IMR-90 (cell line): ENCODE measurements around the gene CACNA2D3. TPM values are rescaled to one million over a fixed set of nuclear protein-coding genes. Genes with fewer than 3 reads are reported as not detected.

ENCODE experiments used
- ATAC-seq: fragments of 200-7000 bp; cut with Tn5 transposase; 2 replicates; pipeline ENCODE4 v1.9.1; 2020; ENCODE audit warnings: low read depth, mild to moderate bottlenecking, moderate library complexity
- BruUV-seq: library from RNA; stranded (reverse); fragments of 400-500 nt; replicated peaks from 2 replicates; lab custom pipeline; 2021; lab: Mats Ljungman, UMichigan
- CTCF ChIA-PET: fragments of 300-600 bp; formaldehyde crosslinking; extraction: SDS; loops from one replicate; lab custom pipeline; 2021; ENCODE audit warnings: antibody characterized with exemption; lab: Yijun Ruan, JAX
- POLR2A ChIA-PET: fragments of 300-600 bp; sonication (Branson Sonifier 250); formaldehyde crosslinking; loops from one replicate; lab custom pipeline; 2022; ENCODE audit warnings: antibody characterized with exemption; ENCODE audit not compliant: unreplicated experiment; lab: Charles Lee
- DNase-seq: peaks from one replicate; pipeline ENCODE4 v3.0.0; 2013
- H2AFZ ChIP-seq: replicated peaks from 2 replicates; pipeline ENCODE3; 2013; ENCODE audit warnings: low read length, mild to moderate bottlenecking; ENCODE audit not compliant: poor library complexity
- H2AK5ac ChIP-seq: 2 replicates; pipeline ENCODE4 v1.6.1; 2013; ENCODE audit warnings: low read depth, low read length, inconsistent platforms
- H2AK9ac ChIP-seq: replicated peaks from 2 replicates; pipeline ENCODE3; 2013; ENCODE audit warnings: mild to moderate bottlenecking, low read depth, low read length, moderate library complexity; ENCODE audit not compliant: poor library complexity
- H2BK120ac ChIP-seq: 2 replicates; pipeline ENCODE4 v1.6.1; 2013; ENCODE audit warnings: low read depth, low read length, inconsistent platforms
- H2BK15ac ChIP-seq: 3 replicates; pipeline ENCODE4 v1.6.1; 2013; ENCODE audit warnings: low read depth, low read length, inconsistent platforms
- H2BK20ac ChIP-seq: 2 replicates; pipeline ENCODE4 v1.6.1; 2013; ENCODE audit warnings: low read depth, mild to moderate bottlenecking, inconsistent platforms, low read length, moderate library complexity
- H2BK5ac ChIP-seq: 2 replicates; pipeline ENCODE4 v1.6.1; 2013; ENCODE audit warnings: mild to moderate bottlenecking, low read depth, low read length, inconsistent platforms; ENCODE audit not compliant: poor library complexity, severe bottlenecking
- H3K14ac ChIP-seq: replicated peaks from 2 replicates; pipeline ENCODE4 v1.6.1; 2013; ENCODE audit warnings: low read depth, low read length, inconsistent platforms
- H3K18ac ChIP-seq: 2 replicates; pipeline ENCODE4 v1.6.1; 2013; ENCODE audit warnings: low read depth, low read length, control low read depth
- H3K23ac ChIP-seq: 2 replicates; pipeline ENCODE4 v1.6.1; 2013; ENCODE audit warnings: low read depth, low read length, inconsistent platforms
- H3K27ac ChIP-seq: 2 replicates; pipeline ENCODE4 v1.5.1; 2013; ENCODE audit warnings: mild to moderate bottlenecking, control low read depth, low read length; ENCODE audit not compliant: insufficient read depth
- H3K27me3 ChIP-seq: 2 replicates; pipeline ENCODE4 v1.6.1; 2013; ENCODE audit warnings: low read length; ENCODE audit not compliant: control insufficient read depth, insufficient read depth
- H3K36me3 ChIP-seq: 2 replicates; pipeline ENCODE4 v1.6.1; 2013; ENCODE audit warnings: low read length, mixed read lengths; ENCODE audit not compliant: control insufficient read depth, insufficient read depth
- H3K4ac ChIP-seq: 2 replicates; pipeline ENCODE4 v1.6.1; 2013; ENCODE audit warnings: low read depth, low read length, inconsistent platforms
- H3K4me1 ChIP-seq: 2 replicates; pipeline ENCODE4 v1.6.1; 2013; ENCODE audit warnings: low read length, mixed read lengths; ENCODE audit not compliant: control insufficient read depth, insufficient read depth
- H3K4me2 ChIP-seq: 2 replicates; pipeline ENCODE4 v1.6.1; 2013; ENCODE audit warnings: low read depth, mild to moderate bottlenecking, control low read depth, low read length, moderate library complexity
- H3K4me3 ChIP-seq: 2 replicates; pipeline ENCODE4 v1.5.1; 2013; ENCODE audit warnings: low read depth, mild to moderate bottlenecking, control low read depth, low read length, moderate library complexity; ENCODE audit not compliant: insufficient read depth
- H3K56ac ChIP-seq: 2 replicates; pipeline ENCODE4 v1.6.1; 2013; ENCODE audit warnings: low read length, inconsistent platforms; ENCODE audit not compliant: insufficient read depth; ENCODE audit errors: extremely low read depth
- H3K79me1 ChIP-seq, 2 experiments: 2 replicates each; pipeline ENCODE4 v1.6.1; 2013; ENCODE audit warnings: low read length in 2 of 2, inconsistent platforms in 1 of 2, low read depth in 1 of 2
- H3K9ac ChIP-seq: 2 replicates; pipeline ENCODE4 v1.6.1; 2013; ENCODE audit warnings: low read depth, low read length, control low read depth
- H3K9me1 ChIP-seq: 2 replicates; pipeline ENCODE4 v1.6.1; 2013; ENCODE audit warnings: low read length, inconsistent platforms; ENCODE audit not compliant: insufficient read depth
- H3K9me3 ChIP-seq: 2 replicates; pipeline ENCODE4 v1.6.1; 2013; ENCODE audit warnings: low read length; ENCODE audit not compliant: control insufficient read depth, insufficient read depth
- H4K20me1 ChIP-seq: 2 replicates; pipeline ENCODE4 v1.6.1; 2013; ENCODE audit warnings: low read length, inconsistent platforms; ENCODE audit not compliant: insufficient read depth
- H4K5ac ChIP-seq: 2 replicates; pipeline ENCODE4 v1.6.1; 2013; ENCODE audit warnings: mild to moderate bottlenecking, low read depth, low read length, control low read depth
- H4K8ac ChIP-seq, 2 experiments: 2 replicates each; pipeline ENCODE4 v1.6.1; 2013; ENCODE audit warnings: low read depth in 2 of 2, low read length in 2 of 2, control low read depth in 1 of 2, inconsistent platforms in 1 of 2
- H4K91ac ChIP-seq: 2 replicates; pipeline ENCODE4 v1.6.1; 2013; ENCODE audit warnings: low read depth, low read length, inconsistent platforms; ENCODE audit not compliant: insufficient read depth
- BHLHE40 ChIP-seq: fragments of 150-350 bp; IDR thresholded peaks from 2 replicates; pipeline ENCODE4 v1.6.1; 2016; ENCODE audit warnings: mild to moderate bottlenecking, low read depth, low read length
- CHD1 ChIP-seq: IDR thresholded peaks from 2 replicates; pipeline ENCODE4 v1.6.1; 2012; ENCODE audit warnings: low read depth, low read length, improper control_type of control experiment
- ELK1 ChIP-seq: fragments of 150-350 bp; IDR thresholded peaks from 2 replicates; pipeline ENCODE4 v1.6.1; 2016; ENCODE audit warnings: low read depth, mild to moderate bottlenecking, low read length, moderate library complexity, borderline replicate concordance
- FOS ChIP-seq: fragments of 150-350 bp; IDR thresholded peaks from 2 replicates; pipeline ENCODE4 v1.6.1; 2016; ENCODE audit warnings: low read depth, low read length
- MAFK ChIP-seq: IDR thresholded peaks from 2 replicates; pipeline ENCODE4 v1.6.1; 2012; ENCODE audit warnings: low read depth, low read length, improper control_type of control experiment
- MAZ ChIP-seq: IDR thresholded peaks from 2 replicates; pipeline ENCODE4 v1.6.1; 2012; ENCODE audit warnings: low read depth, mild to moderate bottlenecking, low read length, improper control_type of control experiment, moderate library complexity, borderline replicate concordance
- MXI1 ChIP-seq: IDR thresholded peaks from 2 replicates; pipeline ENCODE4 v1.6.1; 2012; ENCODE audit warnings: low read depth, mild to moderate bottlenecking, low read length, moderate library complexity, borderline replicate concordance
- NFE2L2 ChIP-seq: fragments of 150-350 bp; IDR thresholded peaks from 2 replicates; pipeline ENCODE4 v1.6.1; 2016; ENCODE audit warnings: low read depth, mild to moderate bottlenecking, low read length
- POLR2A ChIP-seq: IDR thresholded peaks from 2 replicates; pipeline ENCODE4 v1.6.1; 2012; ENCODE audit warnings: mild to moderate bottlenecking, low read depth, low read length
- RFX5 ChIP-seq: IDR thresholded peaks from 2 replicates; pipeline ENCODE4 v1.8.0; 2012; ENCODE audit warnings: low read depth, mild to moderate bottlenecking, low read length, moderate library complexity
- USF2 ChIP-seq: fragments of 150-350 bp; IDR thresholded peaks from 2 replicates; pipeline ENCODE4 v1.6.1; 2017; ENCODE audit warnings: mild to moderate bottlenecking, antibody characterized with exemption, low read length, low read depth
- WGBS, 2 experiments: methylation state at CpG; one replicate each; pipeline versions ENCODE4 v1.1.5 to v1.1.7; 2013; ENCODE audit warnings: missing lambda C conversion rate in 2 of 2; ENCODE audit not compliant: insufficient read length in 1 of 2; ENCODE audit errors: extremely low coverage in 2 of 2; 5-methylcytosine and 5-hydroxymethylcytosine counted together
- dilution Hi-C: fragments of 300-500 bp; cut with HindIII; formaldehyde crosslinking; loops from one replicate; pipeline ENCODE4 v1.14.3; 2018; ENCODE audit warnings: low sequenced_read_pairs; ENCODE audit not compliant: unreplicated experiment
- in situ Hi-C: fragments of 300-500 bp; cut with MboI; formaldehyde crosslinking; loops from 3 replicates; pipeline ENCODE4 v1.14.3; 2019; ENCODE audit warnings: low sequenced_read_pairs, inconsistent platforms, mixed read lengths
- intact Hi-C: fragments of 100-400 bp; cut with micrococcal nuclease; formaldehyde crosslinking; loops from 2 replicates; pipeline ENCODE4 v1.10.0; 2022
- polyA plus RNA-seq, 3 experiments: library from polyadenylated mRNA; depleted of rRNA; stranded (reverse); fragments of >200 nt; gene quantifications; 2 replicates each; pipeline ENCODE4 v1.2.3, GENCODE V29; 2012; ENCODE audit warnings: low replicate concordance in 1 of 3
- total RNA-seq: library from RNA; depleted of rRNA; stranded (reverse); fragments of >200 nt; gene quantifications from 2 replicates; pipeline ENCODE4 v1.2.3, GENCODE V29; 2012

CACNA2D3 gene
- total and polyA plus RNA-seq, 2 of the 4 experiments (the other 2 are of a cell fraction), result 0.36 to 0.41 TPM

GRCh38 chr3:54653456-54654195 lies 531.3 kb downstream of the CACNA2D3 start:
- H3K27ac ChIP-seq, result no peak overlapping the region
- H2AFZ ChIP-seq, result no peak overlapping the region
- intact Hi-C loops, result no loop called here
- H3K27me3 ChIP-seq, result no peaks in the 10 kb centered on the region
- H2AK5ac ChIP-seq, result no peak overlapping the region
- no peak overlapping the region for H4K8ac ChIP-seq
- no peak overlapping the region for H2BK120ac ChIP-seq
- H2AK9ac ChIP-seq, result no peak overlapping the region
- ChIA-PET POLR2A (interaction anchor here (0.6 kb wide), 1 partner anchor 102 kb away, joined by 3 read pairs; no protein-coding TSS in a partner anchor), CTCF (no interaction called here)
- DNase-seq (no peak), ATAC-seq (no peak)
- H4K20me1 ChIP-seq, result no peaks in the 10 kb centered on the region
- H3K14ac ChIP-seq, result no peak overlapping the region
- H3K9me3 ChIP-seq, result no peaks in the 10 kb centered on the region; the same call in 1 of the 2 replicates
- no peak for TF ChIP-seq USF2
- no peak for TF ChIP-seq MAZ
- TF ChIP-seq FOS, result no peak
- no peak for TF ChIP-seq RFX5
- no peak for TF ChIP-seq NFE2L2
- TF ChIP-seq ELK1, result no peak
- TF ChIP-seq CHD1, result no peak
- TF ChIP-seq MAFK, result no peak
- TF ChIP-seq POLR2A, result no peak
- TF ChIP-seq BHLHE40, result no peak
- TF ChIP-seq MXI1, result no peak
- no peak overlapping the region for H4K91ac ChIP-seq
- no peak overlapping the region for H3K23ac ChIP-seq
- no peak overlapping the region for H3K4ac ChIP-seq
- WGBS, 2 experiments, result 51% methylated on average over 3 of the region's 6 CpGs; no CpG with 5 or more reads in 1 of the 2 experiments
- H3K9ac ChIP-seq, result no peak overlapping the region
- no peak overlapping the region for H4K5ac ChIP-seq
- H3K9me1 ChIP-seq, result no peaks in the 10 kb centered on the region
- dilution Hi-C loops, result no loop called here
- in situ Hi-C loops, result no loop called here
- H3K4me3 ChIP-seq, result no peak overlapping the region
- H3K4me1 ChIP-seq, result no peaks in the 10 kb centered on the region
- no peak overlapping the region for H3K18ac ChIP-seq
- H2BK20ac ChIP-seq, result no peak overlapping the region
- H3K79me1 ChIP-seq, result no peaks in the 10 kb centered on the region
- H2BK15ac ChIP-seq, result no peak overlapping the region
- BruUV-seq, result no TSS peak
- no peaks in the 10 kb centered on the region for H3K36me3 ChIP-seq
- no peak overlapping the region for H2BK5ac ChIP-seq
- H3K56ac ChIP-seq, result no peak overlapping the region
- no peak overlapping the region for H3K4me2 ChIP-seq
